GM23338 (cell line): ENCODE data around the gene HS6ST1. TPM values are rescaled to one million over a fixed set of nuclear protein-coding genes. Genes with fewer than 3 reads are reported as not detected.

ENCODE experiments used
- ATAC-seq: fragments of 200-7000 bp; cut with Tn5 transposase; 3 replicates; pipeline ENCODE4 v1.9.1; 2020
- DNase-seq: peaks from one replicate; pipeline ENCODE4 v3.0.0-alpha.2; 2015; ENCODE audit warnings: low spot score
- H2AFZ ChIP-seq: fragments of 200-600 bp; sonication (generic); 2 replicates; pipeline ENCODE4 v1.8.0; 2016; ENCODE audit warnings: antibody characterized with exemption, mild to moderate bottlenecking, moderate library complexity
- H3F3A ChIP-seq: fragments of 200-600 bp; sonication (generic); replicated peaks from 2 replicates; pipeline ENCODE4 v1.8.0; 2017; ENCODE audit warnings: antibody characterized with exemption, mixed run types, low read depth
- H3K27ac ChIP-seq: fragments of 200-600 bp; sonication (generic); 2 replicates; pipeline ENCODE4 v1.6.1; 2016; ENCODE audit warnings: low read depth
- H3K27me3 ChIP-seq: fragments of 200-600 bp; sonication (generic); 2 replicates; pipeline ENCODE4 v1.8.0; 2016; ENCODE audit warnings: mild to moderate bottlenecking, mixed run types, moderate library complexity; ENCODE audit not compliant: insufficient read depth
- H3K36me3 ChIP-seq: fragments of 200-600 bp; sonication (generic); 2 replicates; pipeline ENCODE4 v1.8.0; 2016; ENCODE audit warnings: mild to moderate bottlenecking; ENCODE audit not compliant: insufficient read depth
- H3K4me1 ChIP-seq: fragments of 200-600 bp; sonication (generic); 2 replicates; pipeline ENCODE4 v1.8.0; 2016; ENCODE audit warnings: mild to moderate bottlenecking, moderate library complexity; ENCODE audit not compliant: insufficient read depth
- H3K4me2 ChIP-seq: fragments of 200-600 bp; sonication (generic); 2 replicates; pipeline ENCODE4 v1.7.1; 2017; ENCODE audit warnings: mixed run types
- H3K4me3 ChIP-seq: fragments of 200-600 bp; sonication (generic); 2 replicates; pipeline ENCODE4 v1.6.1; 2016; ENCODE audit warnings: mixed run types
- H3K79me2 ChIP-seq: fragments of 200-600 bp; sonication (generic); replicated peaks from 2 replicates; pipeline ENCODE4 v1.8.0; 2017; ENCODE audit warnings: mild to moderate bottlenecking; ENCODE audit not compliant: insufficient read depth
- H3K9me2 ChIP-seq: fragments of 200-600 bp; sonication (generic); 2 replicates; pipeline ENCODE4 v1.8.0; 2017; ENCODE audit not compliant: insufficient read depth
- H4K20me1 ChIP-seq: fragments of 200-600 bp; sonication (generic); replicated peaks from 2 replicates; pipeline ENCODE4 v1.8.0; 2017; ENCODE audit warnings: mild to moderate bottlenecking; ENCODE audit not compliant: insufficient read depth
- H3K27ac Mint-ChIP-seq: 2 replicates; pipeline ENCODE4 v1.8.0; 2020; ENCODE audit warnings: inconsistent platforms, mild to moderate bottlenecking, moderate library complexity, mixed read lengths
- H3K27me3 Mint-ChIP-seq: 3 replicates; pipeline ENCODE4 v1.8.0; 2022; ENCODE audit warnings: low read depth, mild to moderate bottlenecking, moderate library complexity, mixed read lengths, inconsistent platforms; ENCODE audit not compliant: insufficient read depth, poor library complexity
- H3K36me3 Mint-ChIP-seq: 3 replicates; pipeline ENCODE4 v1.8.0; 2021; ENCODE audit warnings: low read depth, mild to moderate bottlenecking, inconsistent platforms, moderate library complexity, mixed read lengths
- H3K4me1 Mint-ChIP-seq: 3 replicates; pipeline ENCODE4 v1.8.0; 2020; ENCODE audit warnings: mild to moderate bottlenecking, inconsistent platforms, mixed read lengths
- H3K4me3 Mint-ChIP-seq: 3 replicates; pipeline ENCODE4 v1.8.0; 2021; ENCODE audit warnings: moderate library complexity, mild to moderate bottlenecking, inconsistent platforms, mixed read lengths
- H3K9me3 Mint-ChIP-seq: 3 replicates; pipeline ENCODE4 v1.8.0; 2020; ENCODE audit warnings: moderate library complexity, mild to moderate bottlenecking, inconsistent platforms, mixed read lengths
- CREB1 ChIP-seq: fragments of 250-450 bp; sonication (Bioruptor Pico); IDR thresholded peaks from 2 replicates; pipeline ENCODE4 v1.5.0; 2020; ENCODE audit warnings: low read depth, mild to moderate bottlenecking, moderate library complexity
- ETS1 ChIP-seq: IDR thresholded peaks from 2 replicates; pipeline ENCODE4 v1.6.1; 2016; ENCODE audit warnings: antibody characterized with exemption
- EZH2 ChIP-seq: fragments of 200-600 bp; sonication (generic); IDR thresholded peaks from one replicate; pipeline ENCODE4 v1.8.0; 2017; ENCODE audit warnings: antibody characterized with exemption, mild to moderate bottlenecking, low read depth; ENCODE audit not compliant: unreplicated experiment
- EZH2phosphoT487 ChIP-seq: fragments of 200-600 bp; sonication (generic); IDR thresholded peaks from one replicate; pipeline ENCODE4 v1.8.1; 2018; ENCODE audit warnings: antibody characterized with exemption; ENCODE audit not compliant: unreplicated experiment
- NANOG ChIP-seq: IDR thresholded peaks from 2 replicates; pipeline ENCODE4 v1.6.1; 2016; ENCODE audit warnings: antibody characterized with exemption, borderline replicate concordance
- STAT1 ChIP-seq: IDR thresholded peaks from one replicate; pipeline ENCODE4 v1.6.1; 2016; ENCODE audit warnings: antibody characterized with exemption; ENCODE audit not compliant: unreplicated experiment
- ZNF331 ChIP-seq: fragments of 250-450 bp; sonication (Bioruptor Pico); IDR thresholded peaks from 2 replicates; pipeline ENCODE4 v1.5.0; 2020; ENCODE audit warnings: low read depth, mild to moderate bottlenecking, moderate library complexity
- ZNF462 ChIP-seq: fragments of 250-450 bp; sonication (Bioruptor Pico); IDR thresholded peaks from 2 replicates; pipeline ENCODE4 v1.5.0; 2020; ENCODE audit warnings: mild to moderate bottlenecking, moderate library complexity
- polyA plus RNA-seq: library from polyadenylated mRNA; unstranded; fragments of >200 nt; fragmentation: Nextera tagmentation; extraction: Ambion mirVana; gene quantifications from 2 replicates; pipeline ENCODE4 v1.2.1, GENCODE V29; 2016
- total RNA-seq: library from RNA; depleted of rRNA; stranded (reverse); fragments of >200 nt; shearing (Covaris generic); gene quantifications from 2 replicates; pipeline ENCODE4 v1.2.3, GENCODE V29; 2014
- TF ChIP-seq, protein P1 (sequence below): IDR thresholded peaks from one replicate; pipeline ENCODE4 v1.6.1; 2018; ENCODE audit warnings: antibody characterized with exemption; ENCODE audit not compliant: unreplicated experiment

Gene HS6ST1
- total and polyA plus RNA-seq, 2 experiments from 2014 or later: 21.1 to 106 TPM

DNA sequence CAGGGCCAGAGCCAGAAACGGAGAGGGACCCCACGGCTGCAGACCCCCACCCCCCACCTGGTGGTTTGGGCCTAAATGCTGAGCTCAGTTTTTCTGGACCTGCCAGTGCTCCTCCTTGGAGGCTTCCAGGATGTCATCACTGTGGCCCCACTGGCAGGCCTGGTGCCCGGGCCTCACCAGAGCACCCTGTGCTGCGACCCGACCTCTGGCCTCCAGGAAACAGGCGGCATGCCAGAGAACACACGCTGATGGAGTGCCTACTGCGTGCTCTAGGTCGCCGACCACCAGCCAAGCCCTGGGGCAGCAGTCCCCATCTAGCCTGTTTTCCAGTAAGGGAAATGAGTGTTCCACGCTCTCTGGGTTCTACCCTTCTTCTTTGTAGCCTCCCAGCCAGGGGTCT is 33.8 kb downstream of the HS6ST1 start (continued):
- TF ChIP-seq ZNF462 (CRISPR knock-in tag) (no peak), NANOG (no peak), STAT1 (no peak), ZNF331 (CRISPR knock-in tag) (no peak)

DNA sequence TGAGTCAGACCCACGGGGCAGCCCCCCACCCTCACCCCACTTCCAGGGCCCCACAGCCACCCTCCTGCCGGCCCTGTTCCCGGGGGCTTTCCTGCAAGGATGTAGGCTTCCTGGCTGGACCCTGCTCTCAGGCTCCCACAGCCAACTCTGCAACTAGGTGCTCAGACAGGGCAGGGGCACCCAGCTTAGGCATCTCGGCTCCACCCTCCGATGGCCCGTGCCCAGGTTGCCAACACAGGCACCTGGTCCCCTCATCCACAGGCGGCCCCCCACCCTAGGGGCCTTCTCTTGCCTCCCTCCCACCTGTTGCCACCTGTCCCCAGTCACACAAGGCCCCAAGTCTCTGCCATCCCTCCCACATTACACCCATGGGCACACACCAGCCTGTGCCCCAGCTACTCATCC is 34.6 kb downstream of the HS6ST1 start:
- H3K4me1 ChIP-seq: peaks cover under 1% of the 10 kb centered on the region; the same call in 1 of the 2 replicates
- H2AFZ ChIP-seq: no peak overlapping the region
- ATAC-seq (no peak), DNase-seq (no peak)
- no peak overlapping the region for H3K4me2 ChIP-seq
- Mint-ChIP-seq H3K36me3 (peaks cover 6% of the 10 kb centered on the region; the same call in 1 of the 3 replicates), H3K4me1 (peaks cover 33% of the 10 kb centered on the region), H3K4me3 (no peak overlapping the region), H3K9me3 (no peaks in the 10 kb centered on the region), H3K27ac (no peak overlapping the region), H3K27me3 (peaks cover 8% of the 10 kb centered on the region)
- no peak overlapping the region for H3K4me3 ChIP-seq
- TF ChIP-seq ZNF331 (CRISPR knock-in tag) (no peak), EZH2phosphoT487 (no peak), EZH2 (no peak), CREB1 (no peak), STAT1 (no peak), ETS1 (no peak)
- TF ChIP-seq, protein P1, sequence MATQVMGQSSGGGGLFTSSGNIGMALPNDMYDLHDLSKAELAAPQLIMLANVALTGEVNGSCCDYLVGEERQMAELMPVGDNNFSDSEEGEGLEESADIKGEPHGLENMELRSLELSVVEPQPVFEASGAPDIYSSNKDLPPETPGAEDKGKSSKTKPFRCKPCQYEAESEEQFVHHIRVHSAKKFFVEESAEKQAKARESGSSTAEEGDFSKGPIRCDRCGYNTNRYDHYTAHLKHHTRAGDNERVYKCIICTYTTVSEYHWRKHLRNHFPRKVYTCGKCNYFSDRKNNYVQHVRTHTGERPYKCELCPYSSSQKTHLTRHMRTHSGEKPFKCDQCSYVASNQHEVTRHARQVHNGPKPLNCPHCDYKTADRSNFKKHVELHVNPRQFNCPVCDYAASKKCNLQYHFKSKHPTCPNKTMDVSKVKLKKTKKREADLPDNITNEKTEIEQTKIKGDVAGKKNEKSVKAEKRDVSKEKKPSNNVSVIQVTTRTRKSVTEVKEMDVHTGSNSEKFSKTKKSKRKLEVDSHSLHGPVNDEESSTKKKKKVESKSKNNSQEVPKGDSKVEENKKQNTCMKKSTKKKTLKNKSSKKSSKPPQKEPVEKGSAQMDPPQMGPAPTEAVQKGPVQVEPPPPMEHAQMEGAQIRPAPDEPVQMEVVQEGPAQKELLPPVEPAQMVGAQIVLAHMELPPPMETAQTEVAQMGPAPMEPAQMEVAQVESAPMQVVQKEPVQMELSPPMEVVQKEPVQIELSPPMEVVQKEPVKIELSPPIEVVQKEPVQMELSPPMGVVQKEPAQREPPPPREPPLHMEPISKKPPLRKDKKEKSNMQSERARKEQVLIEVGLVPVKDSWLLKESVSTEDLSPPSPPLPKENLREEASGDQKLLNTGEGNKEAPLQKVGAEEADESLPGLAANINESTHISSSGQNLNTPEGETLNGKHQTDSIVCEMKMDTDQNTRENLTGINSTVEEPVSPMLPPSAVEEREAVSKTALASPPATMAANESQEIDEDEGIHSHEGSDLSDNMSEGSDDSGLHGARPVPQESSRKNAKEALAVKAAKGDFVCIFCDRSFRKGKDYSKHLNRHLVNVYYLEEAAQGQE: no peak
- peaks cover 29% of the 10 kb centered on the region for H4K20me1 ChIP-seq
- peaks cover 88% of the 10 kb centered on the region for H3K79me2 ChIP-seq
- no peak overlapping the region for H3K27ac ChIP-seq
- H3K27me3 ChIP-seq: no peaks in the 10 kb centered on the region
- H3K36me3 ChIP-seq: no peaks in the 10 kb centered on the region
- H3F3A ChIP-seq: no peaks in the 10 kb centered on the region
- no peaks in the 10 kb centered on the region for H3K9me2 ChIP-seq
